Stimulated activated CD8-positive, alpha-beta memory T cell treated with anti-CD3 and anti-CD28 coated beads, Interleukin-7, amount 100 ng/mL, for 4 hours (primary cell): ENCODE measurements around the gene WDHD1.
"Not testable (repeated sequence)": the region's sequence is repeated elsewhere in the genome, so short reads cannot be mapped to it uniquely, and the experiment has no call there.

ENCODE experiments used
- DNase-seq, 2 donors: peaks; one replicate each; pipeline ENCODE4 v3.0.0-alpha.2; 2020; ENCODE audit warnings: low read depth in 2 of 2

The WDHD1 gene

GRCh38 chr14:54908973-54909372 lies 117.9 kb downstream of the WDHD1 start:
- DNase-seq: not testable (repeated sequence)

GRCh38 chr14:54908190-54908589 lies 118.7 kb downstream of the WDHD1 start:
- DNase-seq: no peak

- no peak for DNase-seq
Observed at GRCh38 chr14:54906075-54906474, 120.8 kb downstream of the WDHD1 start.

GRCh38 chr14:54902521-54903420 lies 124.1 kb downstream of the WDHD1 start, which contains the start of gene GCH1:
Gene GCH1 (minus strand): TSS chr14:54902826. CDS start chr14:54902663, 163 bp downstream.
- DNase-seq: peak; percentile 34 to 74

- DNase-seq: peak; percentile 65 to 79
Observed at GRCh38 chr14:54902143-54902520, 124.8 kb downstream of the WDHD1 start.

GRCh38 chr14:54901380-54902142 lies 125.3 kb downstream of the WDHD1 start:
- DNase-seq: no peak

GRCh38 chr14:54899573-54899972 lies 127.3 kb downstream of the WDHD1 start:
- DNase-seq: no peak

- DNase-seq: not testable (repeated sequence)
Observed at GRCh38 chr14:54897809-54898555, 128.9 kb downstream of the WDHD1 start.

GRCh38 chr14:54895683-54896082 lies 131.2 kb downstream of the WDHD1 start:
- no peak for DNase-seq

- no peak for DNase-seq
Observed at GRCh38 chr14:54894995-54895394, 131.9 kb downstream of the WDHD1 start.

GRCh38 chr14:54893151-54893760 lies 133.6 kb downstream of the WDHD1 start:
- no peak for DNase-seq

GRCh38 chr14:54891471-54892245 lies 135.2 kb downstream of the WDHD1 start:
- DNase-seq: no peak

- DNase-seq: no peak
Observed at GRCh38 chr14:54890788-54891187, 136.1 kb downstream of the WDHD1 start.

- no peak for DNase-seq
Observed at GRCh38 chr14:54889919-54890318, 137.0 kb downstream of the WDHD1 start.
